Occipital lobe (tissue), 2 donors: ENCODE measurements around the gene XRRA1. TPM values are rescaled to one million over a fixed set of nuclear protein-coding genes. Genes with fewer than 3 reads are reported as not detected.
"Not testable (repeated sequence)": the region's sequence is repeated elsewhere in the genome, so short reads cannot be mapped to it uniquely, and the experiment has no call there.

Source experiments
- DNase-seq: peaks from one replicate; lab custom pipeline; 2025; lab: John Stamatoyannopoulos, UW
- total RNA-seq: library from RNA; depleted of rRNA; stranded (reverse); fragments of >200 nt; gene quantifications from one replicate; pipeline ENCODE4 v1.2.3, GENCODE V29; 2014

The XRRA1 gene
- total RNA-seq, 1 donor from 2014 or later: 10.1 TPM

GRCh38 chr11:74902342-74902741 is 46.5 kb downstream of the XRRA1 start:
- no peak for DNase-seq

DNA sequence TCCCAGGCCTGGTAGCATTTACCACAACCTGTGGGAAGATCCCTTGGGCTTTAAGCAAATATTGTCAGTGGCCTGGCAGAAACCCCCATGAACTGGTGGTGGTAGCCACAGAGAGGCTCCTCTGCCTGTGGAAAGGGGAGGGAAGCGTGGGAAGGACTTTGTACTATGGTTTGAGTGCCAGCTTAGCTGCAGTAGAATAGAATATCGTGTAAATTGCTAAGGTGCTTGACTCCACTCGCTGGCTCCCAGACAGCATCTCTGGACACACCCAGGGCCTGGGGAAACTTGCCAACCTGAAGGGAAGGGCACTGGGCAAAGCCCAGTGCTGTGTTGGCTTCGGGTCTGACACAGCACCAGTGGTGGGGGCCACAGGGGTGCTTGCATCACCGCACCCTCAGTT is 52.6 kb downstream of the XRRA1 start:
- no peak for DNase-seq

DNA sequence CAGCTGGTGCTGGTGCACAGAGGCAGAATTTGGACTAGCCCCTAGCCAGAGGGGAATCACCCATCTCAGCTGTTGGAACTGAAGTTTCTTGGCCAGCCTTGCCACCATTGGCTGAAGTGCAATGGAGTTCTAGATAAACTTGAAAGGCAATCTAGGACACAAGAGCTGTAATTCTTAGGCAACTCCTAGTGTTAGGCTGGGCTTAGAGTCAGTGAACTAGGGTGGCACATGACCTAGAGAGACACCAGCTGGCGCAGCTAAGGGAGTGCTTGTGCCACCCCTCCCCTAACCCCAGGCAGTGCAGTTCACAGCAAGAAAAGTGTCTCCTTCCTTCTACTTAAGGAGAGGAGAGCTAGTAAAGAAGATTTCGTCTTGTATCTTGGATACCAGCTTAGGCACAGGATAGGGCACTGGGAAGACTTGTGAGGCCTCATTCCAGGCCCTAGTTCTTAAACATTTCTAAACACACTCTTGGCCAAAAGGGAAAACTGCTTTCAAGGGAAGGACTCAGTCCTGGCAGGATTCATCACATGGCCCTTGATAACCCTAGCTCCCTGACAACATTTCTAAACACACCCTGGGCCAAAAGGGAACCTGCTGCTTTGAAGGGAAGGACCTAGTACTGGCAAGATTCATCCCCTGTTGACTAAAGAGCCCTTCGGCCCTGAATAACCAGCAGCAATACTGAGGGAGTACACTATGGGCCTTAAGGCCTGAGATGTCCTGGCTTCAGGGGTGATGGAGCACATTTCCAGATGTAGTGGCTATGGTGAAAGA is 53.4 kb downstream of the XRRA1 start:
- DNase-seq: no peak

DNA sequence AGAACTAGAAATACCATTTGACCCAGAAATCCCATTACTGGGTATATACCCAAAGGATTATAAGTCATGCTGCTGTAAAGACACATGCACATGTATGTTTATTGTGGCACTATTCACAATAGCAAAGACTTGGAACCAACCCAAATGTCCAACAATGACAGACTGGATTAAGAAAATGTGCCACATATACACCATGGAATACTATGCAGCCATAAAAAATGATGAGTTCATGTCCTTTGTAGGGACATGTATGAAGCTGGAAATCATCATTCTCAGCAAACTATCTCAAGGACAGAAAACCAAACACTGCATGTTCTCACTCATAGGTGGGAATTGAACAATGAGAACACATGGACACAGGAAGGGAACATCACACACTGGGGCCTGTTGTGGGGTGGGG is 55.9 kb downstream of the XRRA1 start:
- DNase-seq: not testable (repeated sequence)

DNA sequence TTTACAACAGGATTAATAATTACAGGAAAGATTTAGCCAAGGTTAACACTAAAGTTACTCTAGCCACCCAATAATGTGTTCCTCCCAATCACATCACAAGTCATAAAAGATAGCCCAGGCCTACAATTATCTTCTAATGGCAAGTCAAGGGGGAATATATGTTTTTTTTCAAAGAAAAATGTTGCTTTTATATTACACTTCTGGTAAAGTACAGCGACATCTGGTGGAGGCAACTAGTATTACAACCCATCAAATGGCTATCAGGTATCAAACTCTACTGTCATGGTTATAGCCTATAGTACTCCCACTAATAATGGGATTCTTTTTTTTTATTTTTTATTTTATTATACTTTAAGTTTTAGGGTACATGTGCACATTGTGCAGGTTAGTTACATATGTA is 71.8 kb downstream of the XRRA1 start:
- no peak for DNase-seq

- DNase-seq: no peak
Observed at GRCh38 chr11:74871037-74871436, 77.9 kb downstream of the XRRA1 start.

- DNase-seq: no peak
Observed at GRCh38 chr11:74870485-74870884, 78.4 kb downstream of the XRRA1 start.

DNA sequence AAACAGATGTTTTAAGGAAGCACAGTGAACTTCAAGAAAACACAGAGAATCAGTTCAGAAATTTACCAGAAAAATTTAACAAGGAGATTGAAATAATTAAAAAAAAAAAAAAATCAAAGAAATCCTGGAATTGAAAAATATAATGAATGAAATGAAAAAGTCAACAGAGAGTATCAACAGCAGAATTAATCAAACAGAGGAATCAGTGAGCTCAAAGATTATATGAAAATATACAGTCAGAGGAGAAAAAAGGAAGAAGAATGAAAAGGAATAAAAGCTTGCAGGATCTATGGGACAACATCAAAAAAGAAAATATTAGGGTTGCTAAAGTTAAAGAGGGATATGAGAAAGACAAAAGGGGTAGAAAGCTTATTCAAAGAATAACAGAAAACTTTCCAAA is 82.3 kb downstream of the XRRA1 start:
- DNase-seq: no peak

DNA sequence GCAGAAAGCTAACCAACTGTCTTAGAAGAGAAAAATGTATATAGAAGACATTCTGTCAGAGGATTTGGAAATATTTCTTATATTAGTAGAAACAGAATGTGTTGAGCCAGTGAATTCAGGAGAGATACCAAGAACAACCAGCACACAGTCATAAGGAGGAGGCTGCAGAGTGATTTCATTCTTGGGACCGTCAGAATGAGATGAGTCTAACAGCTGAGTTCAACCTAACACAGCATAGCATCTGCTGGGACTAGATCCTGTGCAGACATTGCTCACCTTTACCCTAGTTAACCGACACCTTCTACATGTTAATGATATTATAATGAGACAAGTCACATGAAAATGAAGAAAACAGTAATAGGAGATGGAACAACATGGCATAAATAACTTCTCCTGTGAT is 85.5 kb downstream of the XRRA1 start:
- no peak for DNase-seq

DNA sequence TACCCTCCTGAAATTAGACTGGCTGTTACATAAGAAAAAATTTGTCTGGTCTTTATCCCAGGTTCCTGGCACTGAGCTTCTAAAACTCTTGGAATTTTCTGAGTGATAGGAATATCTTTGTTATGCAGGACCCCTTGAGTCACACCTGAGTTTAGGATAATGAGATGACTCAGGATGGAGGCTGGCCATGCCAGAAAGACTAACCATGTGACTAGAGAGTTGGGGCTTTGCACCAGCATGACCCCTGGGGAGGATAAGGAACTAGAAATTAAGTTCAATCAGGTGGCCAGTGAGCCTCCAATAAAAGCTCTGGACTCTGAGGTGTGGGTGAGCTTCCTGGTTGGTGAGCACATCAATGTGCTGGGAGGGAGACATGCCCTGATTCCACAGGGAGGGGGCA is 88.1 kb downstream of the XRRA1 start:
- no peak for DNase-seq

DNA sequence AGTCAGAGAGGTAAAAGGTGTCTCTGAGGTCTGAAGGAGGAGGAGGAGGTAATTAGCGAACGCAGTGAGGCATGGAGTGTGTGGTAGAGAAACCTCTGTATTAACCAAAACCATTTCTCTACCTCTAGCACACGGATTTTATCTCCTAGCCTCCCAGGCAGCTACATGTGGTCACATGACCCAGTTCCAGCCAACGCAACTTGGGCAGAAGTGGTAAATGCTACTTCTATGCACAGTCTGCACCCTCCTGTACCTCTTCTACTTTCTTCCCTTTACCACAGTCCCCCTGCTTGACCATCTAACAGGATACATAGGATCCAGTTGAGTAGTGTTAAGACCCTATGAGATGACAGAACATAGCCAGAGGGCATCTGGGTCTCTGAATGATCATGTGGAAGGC is 95.7 kb downstream of the XRRA1 start:
- DNase-seq: no peak

DNA sequence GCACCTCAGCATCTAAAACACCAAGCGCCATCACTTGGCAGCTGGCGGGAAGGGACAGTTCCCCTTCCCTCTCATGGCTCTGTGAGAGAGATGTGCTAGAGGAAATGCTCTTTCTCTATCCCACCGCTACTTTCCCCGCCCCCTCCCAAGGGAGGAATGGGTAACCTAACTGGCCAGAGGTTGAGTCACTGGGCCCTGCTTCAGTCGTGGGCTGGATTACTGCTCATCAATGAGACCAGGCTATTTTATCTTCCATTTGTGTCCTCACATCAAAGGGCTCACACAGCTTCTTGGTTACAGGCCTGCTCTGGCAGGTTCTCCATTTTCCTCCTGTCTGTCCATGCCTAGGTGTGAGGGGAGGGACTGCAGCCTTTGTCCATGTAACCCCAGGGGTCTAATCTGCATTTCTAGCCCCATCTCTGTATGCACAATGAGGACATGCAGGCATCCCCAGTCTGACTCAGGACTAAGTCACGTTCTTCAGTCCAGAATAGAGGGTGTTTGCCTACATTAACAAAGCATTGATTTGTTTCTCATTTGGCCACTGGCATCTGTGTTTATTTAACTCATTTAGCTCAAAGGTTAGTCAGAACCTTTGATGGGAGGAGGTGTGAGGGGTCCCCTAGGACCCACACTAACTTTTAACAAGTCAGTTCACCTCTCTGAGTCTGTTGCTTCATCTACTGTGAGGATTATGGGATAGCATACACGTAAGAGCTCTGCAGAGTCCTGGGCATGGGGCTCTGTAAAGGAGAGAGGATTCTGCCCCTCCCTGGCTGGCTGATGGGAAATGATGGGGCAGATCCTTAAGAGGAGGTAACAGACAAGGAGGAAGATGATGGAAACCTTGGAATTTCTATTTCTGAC is 99.1 kb downstream of the XRRA1 start:
- no peak for DNase-seq

DNA sequence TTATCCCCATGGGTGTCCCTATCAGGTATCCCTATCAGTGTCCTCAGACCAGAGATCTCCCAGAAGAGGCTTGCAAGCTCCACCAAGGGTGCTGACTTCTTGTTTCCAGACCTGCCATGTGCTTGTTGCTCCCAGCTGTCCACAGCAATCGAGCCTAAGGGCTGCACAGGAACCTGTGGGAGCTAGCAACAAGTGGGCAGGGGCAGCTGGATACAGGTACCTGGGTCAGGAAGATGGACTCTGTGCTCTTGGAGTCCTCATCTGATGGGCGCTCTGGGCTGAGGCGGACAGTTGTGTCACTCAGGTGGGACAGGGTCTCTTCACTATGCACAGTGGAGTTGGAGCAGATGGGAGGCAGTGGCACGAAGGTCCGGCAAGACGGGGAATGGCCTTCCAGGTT is 101.0 kb downstream of the XRRA1 start:
- DNase-seq: no peak

GRCh38 chr11:74847395-74847794 is 101.5 kb downstream of the XRRA1 start:
- DNase-seq: no peak

- DNase-seq: no peak
Observed at GRCh38 chr11:74846770-74847169, 102.1 kb downstream of the XRRA1 start.

- no peak for DNase-seq
Observed at GRCh38 chr11:74845978-74846517, 102.8 kb downstream of the XRRA1 start.

GRCh38 chr11:74844865-74845264 is 104.0 kb downstream of the XRRA1 start:
- DNase-seq: no peak

- no peak for DNase-seq
Observed at GRCh38 chr11:74844072-74844471, 104.8 kb downstream of the XRRA1 start.

- DNase-seq: no peak
Observed at GRCh38 chr11:74842967-74843366, 105.9 kb downstream of the XRRA1 start.

- no peak for DNase-seq
Observed at GRCh38 chr11:74840486-74840885, 108.4 kb downstream of the XRRA1 start.

- no peak for DNase-seq
Observed at GRCh38 chr11:74839971-74840370, 108.9 kb downstream of the XRRA1 start.

GRCh38 chr11:74839446-74839845 is 109.4 kb downstream of the XRRA1 start:
- DNase-seq: no peak

DNA sequence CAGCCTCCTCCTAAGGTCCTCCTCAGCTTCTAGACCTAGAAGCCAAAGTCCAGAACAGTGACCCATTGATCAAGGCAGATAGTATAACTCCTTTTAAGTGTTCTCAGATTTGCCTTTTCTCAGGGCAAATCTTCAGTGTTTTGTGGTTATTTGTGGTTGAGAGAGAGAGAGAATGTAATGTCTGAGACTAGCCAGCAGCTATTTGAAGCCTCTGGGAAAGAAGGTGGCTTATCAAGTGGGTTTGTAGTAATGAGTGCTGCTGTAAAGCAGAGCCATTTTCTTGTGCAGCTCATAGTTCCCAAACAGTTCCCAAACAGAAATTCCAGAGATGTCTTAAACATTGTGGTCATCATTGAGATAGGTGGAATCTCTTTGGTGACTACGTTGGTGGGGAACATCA is 110.7 kb downstream of the XRRA1 start:
- DNase-seq: no peak
